HG02970 (cell line): ENCODE results near the gene STMN1.
"Not testable (repeated sequence)": the region's sequence is repeated elsewhere in the genome, so short reads cannot be mapped to it uniquely, and the experiment has no call there.

ENCODE experiments used
- ATAC-seq: cut with Tn5 transposase; IDR thresholded peaks from one replicate; pipeline ENCODE4 v1.9.1; 2021; ENCODE audit warnings: mild to moderate bottlenecking, moderate library complexity, moderate number of reproducible peaks; ENCODE audit not compliant: unreplicated experiment, low FRiP score

Gene STMN1

DNA sequence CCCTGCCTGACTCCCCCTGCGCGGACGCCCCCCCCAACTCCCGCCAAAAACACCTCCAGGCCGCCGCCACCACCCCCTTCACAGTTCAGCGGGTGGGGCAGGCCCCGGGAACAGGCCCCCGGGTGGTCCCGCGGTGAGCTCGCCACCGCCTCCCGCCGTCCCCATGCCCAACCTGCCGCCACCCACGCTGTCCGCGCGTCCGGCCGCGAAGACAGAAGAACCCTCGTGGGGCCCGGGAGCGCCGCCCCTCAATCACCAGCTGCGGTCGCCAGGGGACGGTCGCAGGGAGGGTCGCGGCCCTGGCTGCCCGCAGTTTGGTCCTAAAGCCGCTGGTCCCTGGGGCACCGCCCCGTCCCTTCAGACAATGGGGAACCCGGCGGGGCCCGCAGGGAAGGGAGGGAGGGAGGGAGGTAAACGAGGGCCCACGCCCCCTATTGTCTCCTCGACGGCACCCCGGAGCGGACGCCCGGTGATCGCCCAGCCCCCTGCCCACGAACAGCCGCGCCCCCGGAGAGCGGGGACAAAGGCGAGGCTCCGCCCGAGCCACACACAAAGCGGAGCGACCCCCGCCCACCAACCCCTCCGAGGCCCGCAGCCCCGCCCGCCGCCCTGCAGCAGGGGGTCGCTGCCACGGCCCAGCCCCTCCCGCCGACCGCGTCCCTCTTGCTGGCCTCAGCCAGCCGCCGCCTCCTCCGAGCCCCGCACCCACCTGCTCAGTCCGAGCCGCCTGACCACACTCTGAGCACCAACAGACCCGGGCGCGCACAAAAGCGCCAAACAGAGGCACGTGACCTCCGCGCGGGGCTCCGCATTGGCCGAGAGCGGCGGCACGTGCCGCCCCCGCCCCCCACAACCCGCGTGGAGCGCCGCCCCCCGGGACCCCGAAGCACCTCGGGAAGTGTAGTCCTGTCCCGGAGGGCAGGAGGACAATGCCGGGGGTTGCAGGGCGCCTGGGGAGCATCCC lies at the start of gene STMN1:
TSS of gene STMN1 (minus strand) at position 740 of the 964 bp plus-strand sequence. CDS start 1,743 bp downstream, outside the sequence.
- ATAC-seq = peak; percentile 56

DNA sequence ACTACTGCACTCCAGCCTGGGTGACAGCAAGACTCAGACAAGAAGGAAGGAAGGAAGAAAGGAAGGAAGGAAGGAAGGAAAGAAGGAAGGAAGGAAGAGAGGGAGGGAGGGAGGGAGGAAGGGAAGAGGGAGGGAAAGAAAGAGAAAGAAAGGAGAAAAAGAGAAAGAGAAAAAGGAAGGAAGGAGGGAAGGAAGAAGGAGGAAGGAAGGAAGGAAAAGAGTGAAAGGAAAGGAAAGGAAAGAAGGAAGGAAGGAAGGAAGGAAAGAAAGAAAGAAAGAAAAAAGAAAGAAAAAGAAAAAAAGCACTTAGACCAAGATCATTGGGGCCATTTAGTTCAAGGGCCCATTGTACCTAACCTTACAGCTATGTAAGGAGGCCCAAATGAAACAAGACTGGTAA lies 49.3 kb upstream of the STMN1 start:
- no peak for ATAC-seq

DNA sequence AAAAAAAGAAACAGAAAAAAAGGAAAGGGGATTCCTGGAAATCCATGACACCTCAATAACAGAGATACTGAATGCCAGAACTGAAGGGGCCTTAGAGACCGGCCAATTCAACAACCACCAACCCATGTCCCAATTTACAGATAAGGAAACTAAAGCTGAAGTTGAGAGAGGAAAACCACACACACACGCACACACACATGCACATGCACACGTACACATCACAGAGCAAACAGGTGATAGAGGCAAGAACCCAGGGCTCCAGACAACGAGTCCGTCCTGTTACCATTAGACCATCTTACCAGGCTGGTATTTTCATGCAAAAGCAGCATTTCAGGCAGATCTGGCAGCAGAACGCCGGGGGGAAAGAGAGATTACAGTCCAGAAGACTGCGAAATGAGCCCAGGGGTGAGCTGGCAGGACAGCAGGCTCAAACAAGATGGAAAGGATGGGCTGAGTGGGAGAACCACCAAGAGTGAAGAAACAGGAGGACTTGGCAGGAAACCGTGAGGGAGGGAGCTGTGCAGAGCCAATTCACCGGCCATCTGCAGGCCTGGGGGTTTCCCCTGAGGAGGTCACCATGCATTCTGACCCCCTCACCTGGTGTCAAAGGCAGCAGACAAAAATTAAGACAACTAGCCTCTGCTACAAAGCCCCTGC lies 48.2 kb upstream of the STMN1 start:
- no peak for ATAC-seq

DNA sequence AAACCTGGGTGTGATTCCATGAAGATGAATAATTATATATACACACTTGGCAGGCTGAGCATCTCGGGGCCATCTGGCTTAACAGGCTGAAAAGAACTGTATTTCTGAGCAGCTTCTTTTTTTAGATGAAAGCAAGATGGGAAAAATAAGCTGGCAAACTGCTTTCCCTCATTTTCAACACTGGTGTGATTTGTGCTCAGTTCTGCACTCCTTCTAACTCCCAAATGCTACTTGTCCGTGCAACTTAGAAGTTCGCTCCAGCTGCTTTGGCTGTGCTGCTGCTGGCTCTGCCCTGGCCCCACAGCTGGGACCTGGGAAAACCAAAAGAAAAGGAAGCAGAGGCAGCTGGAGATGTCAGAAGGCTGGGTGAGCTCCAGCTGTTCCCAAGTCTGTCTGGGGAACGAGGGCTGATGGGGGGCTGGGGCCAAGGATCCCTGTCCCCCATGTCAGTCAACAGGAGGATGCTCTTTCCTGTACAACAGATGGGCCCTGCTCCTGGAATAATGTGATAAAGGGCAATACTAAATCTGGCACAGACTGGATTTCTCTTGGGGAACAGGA lies 46.7 kb upstream of the STMN1 start:
- no peak for ATAC-seq

DNA sequence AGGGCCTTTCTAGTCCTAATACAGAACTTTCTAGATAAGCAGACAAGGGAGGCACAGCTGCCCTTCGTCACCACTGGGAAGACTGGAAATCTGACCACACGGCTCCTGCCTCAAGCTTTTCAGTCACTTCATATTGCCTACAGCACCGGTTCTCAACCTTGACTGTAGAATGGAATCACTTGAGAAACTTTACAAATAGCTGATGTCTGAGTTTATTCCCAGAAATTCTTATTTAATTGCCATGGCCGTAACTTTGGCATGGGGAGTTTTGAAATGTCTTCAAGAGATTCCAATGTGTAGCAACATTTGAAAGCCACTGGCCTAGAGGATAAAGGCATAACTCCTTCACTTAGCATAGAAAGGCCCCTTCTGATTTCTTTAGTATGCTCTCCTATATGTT lies 42.4 kb upstream of the STMN1 start:
- no peak for ATAC-seq

DNA sequence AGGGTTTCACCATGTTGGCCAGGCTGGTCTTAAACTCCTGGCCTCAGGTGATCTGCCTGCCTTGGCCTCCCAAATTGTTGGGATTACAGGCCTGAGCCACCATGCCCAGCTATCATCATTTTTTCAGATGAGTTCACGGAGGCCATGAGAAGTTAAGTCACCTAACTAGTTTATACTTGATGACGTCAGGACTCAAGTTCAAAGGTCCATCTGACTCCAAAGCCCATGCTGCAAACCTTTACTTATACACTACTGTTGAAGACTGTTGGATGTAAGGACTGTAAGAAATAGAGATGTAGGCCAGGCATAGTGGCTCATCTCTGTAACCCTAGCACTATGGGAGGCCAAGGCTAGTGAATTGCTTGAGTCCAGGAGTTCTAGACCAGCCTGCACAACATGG lies 40.8 kb upstream of the STMN1 start:
- no peak for ATAC-seq

DNA sequence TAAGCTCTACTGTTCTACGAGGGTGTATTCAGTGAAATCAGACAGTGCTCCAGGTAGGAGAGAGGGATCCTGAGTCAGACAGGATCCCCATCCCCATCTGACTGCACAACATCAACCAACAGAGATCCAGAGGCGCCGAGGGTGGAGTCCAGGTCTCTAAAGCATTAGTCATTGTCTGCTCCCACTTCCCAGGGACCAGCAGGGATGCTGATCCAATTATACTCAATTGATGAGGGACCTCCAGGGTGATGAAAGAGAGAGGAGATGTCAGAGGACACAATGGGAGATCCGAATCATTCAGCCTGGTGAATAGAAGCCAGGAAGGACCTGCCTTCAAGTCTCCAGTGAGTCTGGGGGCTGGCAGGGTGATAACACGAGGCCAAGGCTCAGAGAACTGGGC lies 39.5 kb upstream of the STMN1 start:
- no peak for ATAC-seq

DNA sequence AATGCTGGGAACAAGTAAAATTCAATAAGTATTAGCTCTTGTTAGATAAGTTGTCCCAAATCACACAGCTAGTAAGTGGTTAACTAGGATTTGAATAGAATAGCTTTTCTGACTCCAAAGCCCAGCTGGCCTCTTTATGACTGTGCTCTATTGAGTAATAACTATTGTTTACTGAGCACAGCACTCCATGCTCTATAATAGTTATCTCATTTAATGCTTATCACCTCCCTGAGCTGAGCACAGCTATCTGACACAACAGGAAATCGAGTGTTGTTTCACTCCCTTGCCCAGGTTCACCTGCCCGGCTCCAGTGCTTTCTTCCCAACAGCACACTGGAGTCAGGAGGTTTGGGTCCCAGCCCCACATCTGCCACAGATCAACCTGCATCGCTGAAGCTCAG lies 38.8 kb upstream of the STMN1 start:
- no peak for ATAC-seq

DNA sequence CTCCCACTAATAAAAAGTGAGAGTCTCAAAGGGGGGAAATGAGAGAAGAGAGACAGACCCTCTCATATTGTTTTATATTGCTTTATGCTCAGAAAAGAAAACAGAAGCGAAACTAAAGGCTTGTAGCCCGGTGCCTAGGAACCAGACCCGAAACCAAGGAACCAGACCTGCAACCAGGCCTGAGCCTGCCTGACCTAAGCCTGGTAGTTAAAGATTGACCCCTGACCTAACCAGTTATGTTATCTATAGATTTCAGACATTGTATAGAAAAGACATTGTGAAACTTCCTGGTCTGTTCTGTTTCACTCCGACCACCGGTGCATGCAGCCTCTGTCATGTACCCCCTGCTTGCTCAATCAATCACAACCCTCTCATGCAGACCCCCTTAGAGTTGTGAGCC lies 37.3 kb upstream of the STMN1 start:
- ATAC-seq = not testable (repeated sequence)

DNA sequence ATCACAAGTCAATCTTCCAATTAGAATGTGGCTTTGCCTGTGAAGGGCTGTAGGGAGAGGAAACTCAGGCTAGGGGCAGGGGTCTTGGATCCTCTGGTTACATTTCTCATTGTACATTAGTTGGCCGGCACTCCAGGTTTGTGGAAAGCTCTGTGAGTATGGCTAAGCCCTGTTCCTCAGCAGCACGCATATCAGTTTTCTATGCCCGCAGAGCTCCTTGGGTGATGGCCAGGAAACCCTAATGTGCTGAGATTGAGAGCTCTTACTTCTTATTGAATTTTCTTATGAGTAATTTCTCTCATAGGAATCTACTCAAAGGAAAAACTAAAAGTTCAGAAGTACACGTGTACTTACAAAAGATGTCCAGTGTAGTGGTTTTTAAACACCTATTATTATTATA lies 30.7 kb upstream of the STMN1 start:
- ATAC-seq = no peak

DNA sequence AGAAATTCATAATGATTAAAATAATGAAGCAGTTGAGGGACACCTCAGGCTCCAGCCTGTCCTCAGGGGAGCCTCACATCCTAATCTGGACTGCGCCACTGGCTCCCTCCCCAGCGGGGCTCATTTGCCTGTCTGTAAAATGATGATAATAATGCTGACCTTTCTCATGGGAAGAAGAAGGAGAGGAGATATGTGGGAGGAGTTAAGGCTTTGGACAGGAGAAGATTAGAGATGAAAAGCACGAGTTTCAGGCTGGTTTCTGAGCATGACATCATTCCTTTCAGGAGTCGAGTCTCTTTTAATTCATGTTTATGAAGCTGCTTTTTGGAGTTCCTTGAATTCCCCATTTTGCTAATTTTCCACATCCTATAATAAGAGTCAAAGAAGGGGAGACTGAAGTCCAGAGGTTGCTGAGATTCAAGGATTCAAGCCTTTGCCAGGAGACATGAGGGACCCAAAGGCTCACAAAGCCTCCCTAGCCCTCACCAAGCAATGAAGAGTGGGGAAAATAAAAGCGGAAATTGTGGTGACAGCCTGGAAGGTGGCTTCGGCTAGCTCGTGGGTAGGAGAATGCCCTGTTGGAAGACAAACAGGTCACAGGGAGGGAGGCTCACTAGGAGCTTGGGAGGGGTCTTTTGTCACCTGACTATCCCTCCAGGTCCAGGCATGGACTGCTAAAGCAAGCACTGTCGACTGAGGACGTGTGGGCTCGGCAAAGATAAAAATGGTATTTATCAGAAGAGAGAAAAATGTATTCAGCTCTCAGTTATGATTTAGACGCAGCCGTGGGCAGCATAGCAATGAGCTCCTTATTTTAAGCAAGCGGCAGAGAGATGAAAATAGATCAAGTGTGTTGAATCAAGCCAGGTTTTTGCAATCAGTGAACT lies 27.5 kb upstream of the STMN1 start:
- ATAC-seq = no peak

DNA sequence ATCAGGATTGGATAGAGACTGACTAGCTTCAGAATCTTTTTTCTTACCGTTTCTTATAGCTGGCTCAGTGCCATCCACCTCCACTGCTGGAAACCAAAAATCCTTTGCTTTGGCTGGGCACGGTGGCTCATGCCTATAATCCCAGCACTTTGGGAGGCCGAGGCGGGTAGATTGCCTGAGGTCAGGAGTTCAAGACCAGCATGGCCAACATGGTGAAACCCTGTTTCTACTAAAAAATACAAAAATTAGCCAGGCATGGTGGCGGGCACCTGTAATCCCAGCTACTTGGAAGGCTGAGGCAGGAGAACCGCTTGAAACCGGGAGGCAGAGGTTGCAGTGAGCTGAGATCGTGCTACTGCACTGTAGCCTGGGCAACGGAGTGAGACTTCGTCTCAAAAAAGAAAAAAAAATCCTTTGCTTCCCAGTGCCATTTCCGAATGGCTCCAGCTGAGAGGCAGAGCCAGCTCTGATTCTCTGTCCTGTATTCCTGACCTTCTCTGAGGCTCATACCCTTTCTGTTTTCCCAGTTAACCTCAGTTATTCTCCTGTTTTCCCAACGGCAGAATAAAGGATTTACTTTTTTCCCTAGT lies 26.7 kb upstream of the STMN1 start:
- ATAC-seq = not testable (repeated sequence)

DNA sequence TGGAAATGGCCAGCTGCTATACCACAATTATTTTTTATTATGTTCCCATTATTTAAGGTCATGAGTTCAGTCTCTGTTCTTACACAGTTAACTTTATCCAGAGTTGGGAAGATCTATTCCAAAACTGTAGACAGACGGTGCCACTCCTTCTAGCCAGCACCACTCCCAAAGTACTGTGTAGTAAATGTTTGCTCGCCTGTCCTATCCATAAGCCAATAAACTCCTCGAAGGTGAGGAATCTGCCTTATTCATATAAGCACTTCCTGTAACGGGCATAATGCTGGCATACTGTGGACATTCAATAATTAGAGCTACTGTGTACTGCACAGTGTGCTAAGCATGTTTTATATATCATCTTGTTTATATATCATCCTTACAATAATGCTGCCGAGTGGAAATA lies 26.1 kb upstream of the STMN1 start:
- no peak for ATAC-seq

DNA sequence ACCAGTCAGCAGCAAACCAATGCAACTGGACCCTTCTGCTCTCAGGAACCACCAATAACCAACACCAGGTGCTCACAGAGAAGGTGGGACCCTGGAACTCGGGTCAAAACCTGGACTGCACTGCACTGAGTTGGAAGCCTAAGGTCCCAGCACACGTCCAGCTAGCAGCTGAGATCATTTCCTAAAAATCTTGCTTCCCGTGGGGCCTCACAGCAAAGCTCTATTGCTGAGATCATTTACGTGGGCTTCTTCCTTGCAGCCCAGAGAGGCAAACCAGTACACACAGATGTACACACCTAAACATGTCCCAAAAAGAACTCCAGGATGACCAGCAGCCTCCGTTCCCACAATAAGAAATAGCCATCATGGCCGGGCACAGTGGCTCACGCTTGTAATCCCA lies 22.8 kb upstream of the STMN1 start:
- no peak for ATAC-seq

DNA sequence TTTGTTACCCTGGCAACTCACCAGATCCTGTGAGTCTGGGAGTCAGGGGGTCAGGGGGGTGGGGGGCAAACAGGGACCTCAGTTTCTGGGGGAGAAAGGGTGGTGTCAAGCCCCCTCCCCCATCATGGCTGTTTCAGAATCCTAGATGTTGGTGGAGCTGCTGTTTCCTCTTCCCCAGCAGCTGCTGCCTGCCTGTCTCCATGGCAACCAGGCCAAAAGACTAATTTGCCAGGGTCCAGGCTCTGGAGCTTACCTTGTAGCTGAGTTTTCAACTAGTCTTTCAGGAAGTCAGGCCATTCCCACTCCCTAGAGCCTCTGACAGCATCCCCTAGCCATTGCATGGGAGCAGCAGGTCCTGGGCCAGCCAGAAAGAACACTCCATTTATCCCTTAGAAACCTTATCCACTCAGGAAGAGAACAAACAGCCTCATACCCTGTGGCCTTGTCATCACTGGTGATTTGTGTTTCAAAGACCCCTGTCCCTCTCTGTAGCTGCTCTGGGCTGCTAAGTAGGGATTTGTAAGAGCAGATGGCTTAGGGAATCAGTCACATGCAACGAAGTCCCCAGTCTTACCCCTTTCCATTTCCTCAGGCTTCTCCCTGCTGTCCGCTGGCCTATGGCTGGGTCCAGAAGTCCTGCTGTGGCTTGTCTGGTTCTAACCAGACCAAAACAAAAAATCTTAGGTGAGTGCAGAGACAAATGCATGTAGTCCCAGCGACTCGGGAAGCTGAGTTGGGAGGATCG lies 21.5 kb upstream of the STMN1 start:
- ATAC-seq = no peak

DNA sequence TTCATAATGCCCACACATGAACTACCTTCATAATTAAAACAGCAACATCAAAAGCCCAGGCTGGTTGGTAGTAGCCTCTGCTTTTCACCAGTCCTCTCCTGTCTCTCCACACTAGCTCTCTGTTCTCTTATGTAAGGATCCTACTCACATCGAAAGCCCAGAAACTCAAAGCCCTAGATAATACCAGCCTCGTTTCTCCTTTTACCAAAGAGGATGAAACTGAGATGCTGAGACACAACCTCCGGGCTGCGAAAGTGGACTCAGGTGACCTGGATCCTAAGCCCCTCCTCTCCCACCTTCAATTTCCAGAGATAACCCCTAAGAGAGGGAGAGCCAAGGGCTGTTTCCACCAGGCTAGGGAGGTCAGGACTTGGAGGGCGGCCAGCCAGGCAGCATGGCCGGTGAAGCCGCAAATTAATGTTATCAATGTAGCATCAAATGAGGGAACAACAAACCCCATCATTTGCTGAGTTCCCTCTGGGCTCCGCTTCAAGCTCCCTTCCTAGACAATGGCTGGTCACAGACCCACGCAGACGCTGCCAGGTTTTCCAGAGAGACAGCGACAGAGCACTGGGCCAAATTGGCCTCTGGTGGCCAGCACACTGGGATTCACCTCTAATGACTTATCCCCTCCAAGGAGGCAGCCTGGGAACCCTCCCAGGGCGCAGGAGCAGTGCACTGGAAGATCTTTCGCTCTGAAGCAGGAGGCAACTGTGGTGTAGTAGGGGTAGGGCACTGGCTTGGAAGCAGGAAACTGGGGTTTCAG lies 20.7 kb upstream of the STMN1 start:
- ATAC-seq = no peak

DNA sequence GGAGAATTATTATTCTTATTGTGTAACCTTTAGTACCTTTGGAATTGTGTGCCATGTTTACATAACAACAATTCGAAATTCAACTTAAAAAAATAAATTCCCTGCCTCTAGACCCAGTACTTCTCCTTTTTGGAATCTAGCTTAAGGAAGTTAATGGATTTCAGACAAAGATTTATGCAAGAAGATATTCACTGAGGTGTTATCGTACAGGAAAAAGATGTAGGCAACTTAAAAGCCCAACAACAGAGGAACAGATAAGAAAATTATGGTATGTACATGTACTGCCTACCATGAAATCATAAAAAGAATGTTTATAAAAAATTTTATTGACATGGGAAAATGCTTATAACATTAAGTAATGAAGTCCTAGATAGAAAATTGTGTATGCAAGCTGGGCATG lies 18.2 kb upstream of the STMN1 start:
- ATAC-seq = no peak

DNA sequence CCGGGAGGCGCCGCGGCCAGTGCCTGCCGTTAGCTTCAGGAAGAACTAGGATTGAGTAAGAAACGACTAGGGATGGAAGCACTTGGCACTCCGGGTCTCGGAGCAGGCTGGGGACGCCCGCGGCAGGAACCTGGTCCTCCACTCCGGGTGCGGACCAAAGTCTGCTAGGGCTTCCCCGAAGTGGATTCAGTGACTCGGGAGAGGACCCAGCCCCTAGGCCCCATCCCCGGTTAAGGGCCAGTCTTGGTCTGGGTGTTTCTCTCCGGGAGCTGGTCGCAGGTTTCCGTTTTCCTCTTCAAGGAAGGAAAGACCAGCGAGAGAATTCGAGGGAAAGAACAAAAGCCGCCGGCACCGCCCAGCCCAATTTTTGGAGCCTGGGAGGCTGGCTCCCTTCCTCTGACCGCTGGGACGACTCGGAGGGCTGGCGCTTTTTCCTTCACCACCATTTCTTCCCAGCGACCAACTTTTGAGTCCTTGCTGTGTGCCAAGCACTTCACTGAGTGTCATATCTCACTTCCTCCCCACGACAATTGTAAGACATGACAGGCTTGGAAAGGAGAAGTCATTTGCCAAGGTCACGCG lies 16.8 kb upstream of the STMN1 start:
- ATAC-seq = no peak
